ENCODE measurements around the gene DTD1.
A peak's percentile ranks its signal among the peaks of the same experiment; 100 is the strongest.

Gene DTD1

GRCh38 chr20:18587665-18588573, at the start of gene DTD1:
Gene DTD1, plus strand, starts transcription at chr20:18588054. Its CDS starts 19 bp downstream, at chr20:18588073.
- peak; percentile 96 for DNase-seq

DNA sequence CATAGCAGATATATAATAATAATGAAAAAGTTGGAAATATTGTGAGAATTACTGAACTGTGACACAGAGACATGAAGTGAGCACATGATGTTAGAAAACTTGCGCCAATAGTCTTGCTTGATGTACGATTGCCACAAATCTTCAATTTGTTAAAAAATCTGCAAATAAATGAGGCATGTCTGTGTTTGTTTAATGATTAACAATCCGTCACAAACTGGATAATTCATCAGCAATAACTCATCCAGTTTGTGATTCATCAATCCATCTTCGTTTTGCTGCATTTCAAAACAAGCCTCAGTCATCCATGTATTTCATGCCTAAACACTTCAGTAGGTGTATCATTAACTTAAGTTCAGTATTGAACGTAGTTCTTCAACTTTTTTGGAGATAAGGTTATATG, 46.1 kb upstream of the DTD1 start:
- no peak for DNase-seq

DNA sequence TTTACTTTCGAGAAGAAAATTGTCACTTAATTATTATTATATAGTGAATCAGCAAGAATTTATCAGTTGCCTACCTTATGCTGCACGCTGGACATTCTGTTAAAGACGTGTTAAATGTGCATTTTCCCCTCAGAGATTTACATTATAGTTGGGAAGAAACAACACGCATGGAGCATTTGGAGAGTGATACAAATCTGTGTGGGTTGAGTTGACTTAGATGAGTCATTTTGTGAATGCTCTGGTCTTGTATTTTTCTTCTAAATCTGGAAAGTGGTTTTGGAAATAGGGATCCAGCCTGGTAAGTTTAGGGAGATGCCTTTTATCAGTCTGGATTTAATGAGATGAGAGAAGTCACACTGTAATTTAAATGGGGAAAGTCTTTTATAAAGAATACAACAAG, 44.6 kb upstream of the DTD1 start:
- DNase-seq: no peak

- DNase-seq: no peak
These were observed 43.9 kb upstream of the DTD1 start for GRCh38 chr20:18543932-18544331.

- DNase-seq: no peak
These were observed 42.3 kb upstream of the DTD1 start for GRCh38 chr20:18545566-18545965.

GRCh38 chr20:18548465-18548864, 39.4 kb upstream of the DTD1 start:
- no peak for DNase-seq

GRCh38 chr20:18553746-18554145, 34.1 kb upstream of the DTD1 start:
- DNase-seq: no peak

- peak; percentile 94 for DNase-seq
These were observed 20.7 kb upstream of the DTD1 start, which contains the start of gene SMIM26 for GRCh38 chr20:18566892-18567738. Gene SMIM26, plus strand, starts transcription at chr20:18567432. Its CDS starts 47 bp downstream, at chr20:18567479.

- no peak for DNase-seq
These were observed 20.1 kb upstream of the DTD1 start for GRCh38 chr20:18567739-18568091.

- no peak for DNase-seq
These were observed 16.8 kb upstream of the DTD1 start for GRCh38 chr20:18571009-18571408.

DNA sequence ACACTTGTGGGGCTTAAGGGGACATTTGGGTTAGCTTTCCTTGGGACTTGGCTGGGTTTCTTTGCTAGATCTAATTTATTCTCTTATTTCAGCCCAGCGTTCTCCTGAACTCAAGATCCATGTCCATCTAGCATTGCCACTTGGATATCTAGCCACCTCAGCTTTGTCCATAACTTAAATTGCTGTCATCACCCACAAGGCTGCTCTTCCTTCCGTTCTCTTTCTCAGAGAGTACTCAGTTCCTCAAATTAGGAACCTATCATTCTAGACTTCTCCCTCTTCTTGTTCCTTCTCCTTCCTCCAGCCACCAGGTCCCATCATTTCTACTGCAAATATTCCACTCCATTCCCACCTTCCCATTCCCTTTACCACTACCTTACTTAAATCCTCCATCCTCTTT, 16.3 kb upstream of the DTD1 start:
- peak; percentile 56 for DNase-seq

DNA sequence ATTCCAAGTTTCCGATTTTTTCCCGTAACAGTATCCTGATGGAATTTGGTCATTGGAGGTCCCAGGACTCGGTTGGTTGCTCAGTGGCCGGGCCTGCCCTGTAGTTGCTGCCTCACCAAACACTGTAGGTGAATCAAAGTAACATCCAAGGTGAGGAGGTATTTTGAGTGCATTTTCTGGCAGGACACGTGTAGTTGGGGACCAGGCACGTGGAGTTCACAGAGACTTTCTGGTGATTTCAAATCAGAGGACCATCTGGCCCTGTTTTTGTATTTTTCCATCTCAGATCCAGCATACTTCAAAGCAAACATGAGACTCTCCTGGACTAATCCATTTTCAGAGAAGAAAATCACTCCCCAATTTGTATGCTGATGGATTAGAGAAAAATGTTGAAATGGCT, 9.9 kb upstream of the DTD1 start:
- no peak for DNase-seq

DNA sequence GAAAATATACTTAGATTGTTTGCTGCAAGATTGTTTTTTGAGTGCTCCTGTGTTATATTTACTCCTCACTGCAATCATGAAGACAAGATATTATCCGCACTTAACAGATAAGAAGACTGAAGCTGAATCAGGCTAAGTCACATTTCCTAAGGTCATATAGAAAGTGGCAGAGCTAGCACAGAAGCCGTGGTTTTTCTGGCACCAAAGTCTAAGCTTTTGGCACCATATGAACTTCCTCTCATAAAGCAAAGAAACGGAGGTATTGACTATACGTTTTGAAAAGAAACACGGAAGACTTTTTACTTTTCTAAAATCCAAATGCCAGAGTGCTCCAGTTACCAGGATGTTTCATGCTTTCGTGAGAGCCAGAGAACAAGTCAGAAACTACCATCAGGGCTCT, 9.3 kb upstream of the DTD1 start:
- no peak for DNase-seq

DNA sequence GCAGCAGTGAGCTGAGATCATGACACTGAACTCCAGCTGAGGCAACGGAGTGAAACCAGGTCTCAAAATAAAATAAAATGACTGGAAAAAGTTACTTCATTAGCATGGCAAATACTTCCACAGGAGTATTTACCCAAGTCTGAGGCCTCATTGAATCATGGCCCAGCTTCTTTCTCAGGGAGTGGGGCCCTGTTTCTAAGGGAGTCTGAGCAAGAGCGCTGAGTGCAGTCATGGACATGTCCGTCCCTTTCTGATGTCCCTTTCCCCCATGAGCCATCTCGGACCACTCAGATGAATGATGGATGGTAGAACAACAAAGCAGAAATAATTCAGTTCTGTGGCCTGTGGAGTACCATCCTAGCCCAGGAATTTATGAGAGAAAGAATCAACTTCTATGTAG, 7.8 kb upstream of the DTD1 start:
- no peak for DNase-seq

DNA sequence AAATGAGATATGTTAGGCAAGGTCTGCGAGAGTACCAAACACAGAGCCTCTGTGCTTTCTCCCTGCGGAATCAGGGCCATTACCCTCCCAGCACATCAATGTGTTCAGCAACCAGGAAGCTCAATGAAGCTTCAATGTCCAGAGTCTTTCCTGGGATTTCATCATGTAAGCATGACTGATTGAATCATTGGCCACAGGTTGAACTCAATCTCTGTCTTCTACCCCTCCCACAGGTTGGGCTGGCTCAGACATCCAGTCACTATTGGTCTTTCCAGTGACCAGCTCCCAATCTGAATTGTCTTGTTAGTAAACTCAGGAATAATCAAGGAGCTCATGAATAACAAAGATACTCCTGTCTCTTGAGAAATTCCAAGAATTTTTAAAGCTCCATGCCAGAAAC, 2.7 kb upstream of the DTD1 start:
- peak; percentile 11 for DNase-seq

- DNase-seq: no peak
These were observed 700 bp downstream of the DTD1 start for GRCh38 chr20:18588574-18588933.

- DNase-seq: no peak
These were observed 2.3 kb downstream of the DTD1 start for GRCh38 chr20:18589941-18590674.

- DNase-seq: no peak
These were observed 8.4 kb downstream of the DTD1 start for GRCh38 chr20:18596270-18596669.

DNA sequence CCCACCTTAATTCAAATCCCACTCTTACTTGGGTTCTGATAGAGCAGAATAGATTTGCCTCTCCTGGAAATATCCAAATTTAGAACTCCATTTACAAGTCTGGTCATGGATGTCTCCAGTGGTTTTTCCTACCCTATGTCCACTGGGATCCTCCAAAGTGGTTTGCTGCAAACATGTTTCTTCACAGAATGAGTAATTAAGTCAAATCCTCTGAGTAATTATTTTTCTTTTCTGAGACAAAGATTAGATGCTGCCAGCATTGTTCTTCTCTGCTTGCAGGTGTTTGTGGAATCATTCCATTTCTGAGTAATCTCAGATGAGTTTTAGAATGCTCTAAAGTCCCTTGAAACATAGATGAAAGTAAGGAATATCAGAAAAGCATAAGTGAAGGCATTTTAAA, 21.9 kb downstream of the DTD1 start:
- no peak for DNase-seq

GRCh38 chr20:18611492-18611891, 23.6 kb downstream of the DTD1 start:
- no peak for DNase-seq

GRCh38 chr20:18613553-18613952, 25.7 kb downstream of the DTD1 start:
- DNase-seq: no peak

DNA sequence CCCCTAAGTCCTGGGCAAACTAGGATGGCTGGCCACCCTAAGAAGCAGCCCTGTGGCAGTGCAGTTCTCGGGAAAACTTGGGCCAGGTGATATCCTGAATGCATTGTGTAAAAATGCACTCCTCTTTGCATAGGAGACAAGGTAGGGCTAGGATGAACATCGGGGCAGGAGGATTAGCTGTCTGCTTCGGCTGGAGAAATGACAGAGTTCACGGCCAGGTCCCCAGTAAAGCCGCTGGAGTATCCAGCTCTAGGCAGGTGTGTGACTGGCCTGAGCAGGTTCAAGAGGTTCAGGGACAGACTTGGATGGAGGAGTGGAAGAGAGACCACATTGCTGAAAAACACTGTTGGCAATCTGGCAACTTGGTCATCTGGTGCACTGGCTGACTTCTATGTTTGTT, 26.4 kb downstream of the DTD1 start:
- DNase-seq: no peak

- DNase-seq: no peak
These were observed 27.3 kb downstream of the DTD1 start for GRCh38 chr20:18615020-18615650.
